Stimulated activated CD4-positive, alpha-beta T cell treated with anti-CD3 and anti-CD28 coated beads, TNF-alpha, amount 100 ng/mL, for 24 hours (primary cell): Measurements from ENCODE around the gene SCAPER.

ENCODE experiments used
- DNase-seq, 3 experiments: peaks; one replicate each; pipeline ENCODE4 v3.0.0-alpha.2; 2020; ENCODE audit warnings: low read depth in 3 of 3

SCAPER gene

DNA sequence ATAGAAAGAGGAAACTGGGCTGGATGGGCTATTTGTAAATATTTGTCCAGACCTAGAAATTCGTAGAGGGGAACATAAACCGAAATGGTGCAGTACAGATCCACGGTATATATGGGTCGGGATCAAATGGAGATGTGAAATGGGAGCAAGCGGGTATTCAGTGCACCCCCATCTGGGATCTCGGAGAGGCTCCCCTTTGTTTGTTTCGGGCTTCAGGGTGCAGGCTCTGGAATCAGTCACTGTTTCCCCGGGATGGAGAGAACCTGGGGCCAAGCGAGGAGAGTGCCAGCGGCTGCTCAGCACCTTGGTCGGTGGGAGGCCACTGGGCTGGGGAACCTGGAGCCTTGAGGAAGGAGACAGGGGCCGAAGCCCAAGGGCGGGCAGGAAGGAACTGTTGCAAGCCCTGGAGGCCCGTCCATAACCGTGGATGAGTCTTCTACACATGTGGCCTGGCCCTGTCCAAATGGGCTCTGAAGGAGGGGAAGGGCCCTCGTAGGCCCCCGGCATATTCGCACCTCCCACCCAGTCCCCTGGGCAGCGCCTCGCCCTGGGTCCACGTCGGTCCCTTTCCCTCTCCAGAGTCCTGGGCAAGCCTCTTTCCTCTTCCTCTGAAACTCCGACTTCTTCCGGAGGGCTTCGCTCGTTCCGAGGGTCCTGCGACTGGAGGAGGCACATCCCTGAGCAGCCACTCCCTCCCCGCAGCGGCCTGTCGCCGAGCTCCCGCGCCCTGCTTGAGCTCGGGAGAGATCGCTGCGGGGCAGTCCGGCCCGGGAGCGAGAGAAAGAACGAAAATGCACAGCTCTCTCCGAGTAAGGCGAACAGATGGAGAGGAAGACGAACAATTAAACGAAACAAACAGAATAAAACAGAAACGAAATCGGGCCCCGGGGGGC, 565.6 kb downstream of the SCAPER start:
- no peak for DNase-seq

DNA sequence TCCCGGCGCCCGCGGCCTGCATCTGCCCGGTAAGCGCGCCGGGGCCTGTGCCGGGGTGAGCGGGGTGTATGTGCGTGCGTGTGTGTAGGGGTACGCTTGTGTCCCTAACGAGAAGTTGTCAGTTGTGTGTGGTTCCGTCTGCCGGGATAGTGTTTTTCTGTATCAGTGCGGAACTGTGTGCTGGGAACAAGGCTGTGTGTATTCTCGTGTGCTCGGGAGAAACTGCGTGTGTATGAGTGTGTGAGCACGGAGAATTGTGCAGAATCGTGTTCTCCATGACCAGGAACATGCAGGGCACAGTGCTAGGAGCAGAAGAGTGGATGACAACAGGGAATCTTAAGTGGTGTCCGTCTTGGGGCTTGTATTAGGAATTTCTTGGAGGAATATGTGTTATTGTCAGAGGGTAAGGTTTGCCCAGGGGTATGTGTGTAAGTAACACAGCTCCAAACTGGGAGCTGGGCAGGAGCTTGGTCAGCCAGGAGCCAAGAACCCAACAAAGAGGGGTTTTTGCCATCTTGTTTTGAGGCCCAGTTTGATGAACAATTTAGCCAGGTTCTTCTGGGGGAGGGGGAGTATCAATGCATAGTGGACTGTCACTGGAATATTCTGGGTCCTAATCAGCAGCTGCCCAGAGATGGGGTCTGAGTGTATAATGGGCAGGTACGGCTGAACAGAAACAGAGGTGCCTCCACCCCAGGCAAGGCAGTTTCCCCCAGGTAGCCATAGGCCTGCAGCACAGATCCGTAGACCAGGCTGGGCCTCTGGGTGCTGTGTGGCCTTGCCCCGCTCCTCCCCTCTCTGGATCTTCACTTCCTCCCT, 566.4 kb downstream of the SCAPER start:
- no peak for DNase-seq

DNA sequence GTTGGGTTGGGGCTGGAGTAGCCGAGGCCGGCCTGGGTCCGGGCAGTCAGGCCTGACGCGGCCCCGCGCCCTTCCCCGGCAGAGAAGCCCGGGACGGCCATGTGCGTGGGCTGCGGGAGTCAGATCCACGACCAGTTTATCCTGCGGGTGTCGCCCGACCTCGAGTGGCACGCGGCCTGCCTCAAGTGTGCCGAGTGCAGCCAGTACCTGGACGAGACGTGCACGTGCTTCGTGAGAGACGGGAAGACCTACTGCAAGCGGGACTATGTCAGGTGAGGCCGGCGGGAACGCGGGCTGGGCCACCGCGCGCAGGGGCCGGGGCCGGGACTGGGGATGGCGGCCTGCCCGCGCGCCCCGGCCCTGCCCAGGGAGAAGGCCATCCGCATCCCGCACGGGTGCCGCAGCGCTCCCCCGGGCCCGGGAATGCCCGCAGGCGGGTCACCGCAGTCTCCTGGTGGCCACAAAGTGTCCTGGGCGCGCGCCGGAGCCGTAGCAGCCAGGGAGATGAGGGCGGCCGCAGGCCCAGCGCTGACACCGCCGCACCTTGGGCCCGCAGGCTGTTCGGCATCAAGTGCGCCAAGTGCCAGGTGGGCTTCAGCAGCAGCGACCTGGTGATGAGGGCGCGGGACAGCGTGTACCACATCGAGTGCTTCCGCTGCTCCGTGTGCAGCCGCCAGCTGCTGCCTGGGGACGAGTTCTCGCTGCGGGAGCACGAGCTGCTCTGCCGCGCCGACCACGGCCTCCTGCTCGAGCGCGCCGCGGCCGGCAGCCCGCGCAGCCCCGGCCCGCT, 567.2 kb downstream of the SCAPER start:
- no peak for DNase-seq

DNA sequence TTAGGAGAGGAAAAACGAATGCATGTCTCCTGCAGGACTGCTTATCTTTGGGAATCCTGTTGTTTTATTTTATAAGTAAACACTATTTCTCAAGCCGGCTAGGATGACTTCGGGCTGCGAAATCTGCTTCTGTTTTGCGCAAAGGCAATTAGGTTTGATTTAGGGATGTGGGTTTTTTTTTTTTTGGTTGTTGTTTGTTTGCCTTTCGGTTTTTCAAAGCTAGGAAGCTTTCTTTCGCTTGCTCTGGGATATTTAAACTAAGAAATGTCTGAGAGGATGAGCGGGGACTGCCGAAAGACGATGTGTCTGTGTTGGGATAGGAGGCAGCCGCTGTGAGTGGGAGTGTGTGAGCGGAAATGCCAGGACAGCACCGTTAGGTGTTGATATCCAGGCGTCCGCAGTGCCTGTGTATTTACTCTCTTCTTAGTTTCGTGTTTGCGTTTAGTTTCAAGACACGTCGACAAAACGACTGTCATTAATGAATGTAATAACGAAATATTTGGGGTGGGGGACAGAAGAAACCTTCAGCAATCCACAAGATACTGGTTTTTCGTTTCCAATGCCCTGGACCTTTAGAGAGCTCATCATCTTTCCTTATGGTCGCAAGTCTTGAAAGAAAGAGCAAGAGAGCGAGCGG, 568.0 kb downstream of the SCAPER start:
- no peak for DNase-seq

DNA sequence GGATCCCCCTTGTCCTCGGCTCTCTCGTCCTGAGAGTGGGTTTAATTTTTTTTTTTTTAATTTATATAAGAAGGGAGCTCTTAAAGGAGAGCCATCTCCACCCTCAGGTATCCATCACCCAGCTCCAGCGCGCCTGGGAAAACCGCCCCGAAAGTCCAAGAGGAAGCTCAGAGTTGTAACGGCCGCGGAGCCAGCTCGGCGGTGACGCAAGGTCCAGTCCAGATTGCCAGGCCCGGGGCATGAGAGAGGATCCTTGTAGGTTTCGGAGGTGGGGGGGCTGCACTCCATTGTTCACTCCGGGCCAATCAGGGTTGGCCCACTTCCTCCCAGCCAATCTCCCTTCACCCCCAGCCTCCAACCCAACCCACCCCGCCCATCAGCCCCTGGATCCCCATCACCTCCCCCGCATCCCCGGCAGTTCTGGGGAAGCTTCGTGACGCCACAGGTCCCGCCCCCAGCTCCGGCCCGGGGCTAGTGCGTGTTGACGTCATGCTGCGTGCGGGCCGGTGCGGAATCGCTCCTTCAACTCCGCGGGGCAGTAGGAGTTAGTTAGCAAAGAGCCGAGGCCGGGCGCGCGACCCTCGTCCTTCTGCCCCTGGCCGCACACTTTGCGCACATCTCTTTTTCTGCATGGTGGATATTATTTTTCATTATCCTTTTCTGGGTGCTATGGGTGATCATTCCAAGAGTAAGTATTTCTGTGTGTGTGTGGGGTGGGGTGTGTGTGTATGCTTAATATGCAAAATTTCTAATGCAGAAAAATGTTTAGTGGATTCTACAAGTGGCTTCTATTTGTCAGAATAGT, 568.7 kb downstream of the SCAPER start, which contains the start of gene ISL2:
TSS of gene ISL2 (plus strand) at position 520 of the 805 bp plus-strand sequence. CDS start at position 631, 111 bp downstream.
- DNase-seq: peak in 2 of 3 experiments; percentile 44 to 79

DNA sequence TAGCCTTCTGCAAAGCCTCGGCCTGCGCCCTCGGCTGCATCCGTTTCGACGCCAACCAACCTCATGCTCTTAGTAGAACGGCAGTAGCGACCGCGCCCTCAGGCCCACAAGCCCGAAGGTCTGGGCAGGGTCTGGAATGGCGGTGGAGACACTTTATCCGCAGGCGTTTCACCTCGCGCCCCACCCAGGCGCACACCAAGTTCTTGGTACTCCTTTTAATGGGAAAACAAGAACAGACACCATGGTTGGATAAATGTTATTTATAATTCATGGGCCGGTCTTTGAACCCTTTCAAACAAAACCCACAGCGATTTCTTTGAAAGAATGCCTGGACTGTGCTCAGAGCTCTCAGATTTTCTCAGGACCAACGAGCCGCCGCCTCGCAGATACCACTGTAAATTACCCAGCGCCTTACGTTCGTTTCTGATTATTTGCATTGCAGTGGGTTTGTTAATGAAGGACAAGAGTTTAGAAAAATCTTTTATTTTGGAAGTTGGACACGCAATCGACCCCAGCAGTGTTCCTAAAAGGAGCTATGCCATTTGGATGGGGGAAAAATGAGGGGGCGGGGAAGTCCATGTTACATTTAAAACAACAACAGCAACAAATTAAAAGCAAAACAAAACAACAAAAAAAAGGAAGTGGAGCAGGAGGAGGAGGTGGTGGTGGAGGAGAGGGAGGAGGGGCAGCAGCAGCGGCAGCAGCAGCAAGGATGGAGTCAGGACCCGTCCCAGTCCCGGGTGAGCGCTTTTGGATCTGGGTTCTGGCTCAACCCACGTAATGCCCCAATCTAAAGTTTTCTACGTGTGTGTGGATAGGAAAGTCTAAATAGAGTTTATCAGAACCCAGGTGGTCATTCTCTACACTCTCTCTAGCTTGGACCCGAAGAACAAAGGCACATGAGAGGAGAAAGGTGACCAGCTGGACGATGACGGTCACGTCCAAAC, 569.6 kb downstream of the SCAPER start:
- no peak for DNase-seq

DNA sequence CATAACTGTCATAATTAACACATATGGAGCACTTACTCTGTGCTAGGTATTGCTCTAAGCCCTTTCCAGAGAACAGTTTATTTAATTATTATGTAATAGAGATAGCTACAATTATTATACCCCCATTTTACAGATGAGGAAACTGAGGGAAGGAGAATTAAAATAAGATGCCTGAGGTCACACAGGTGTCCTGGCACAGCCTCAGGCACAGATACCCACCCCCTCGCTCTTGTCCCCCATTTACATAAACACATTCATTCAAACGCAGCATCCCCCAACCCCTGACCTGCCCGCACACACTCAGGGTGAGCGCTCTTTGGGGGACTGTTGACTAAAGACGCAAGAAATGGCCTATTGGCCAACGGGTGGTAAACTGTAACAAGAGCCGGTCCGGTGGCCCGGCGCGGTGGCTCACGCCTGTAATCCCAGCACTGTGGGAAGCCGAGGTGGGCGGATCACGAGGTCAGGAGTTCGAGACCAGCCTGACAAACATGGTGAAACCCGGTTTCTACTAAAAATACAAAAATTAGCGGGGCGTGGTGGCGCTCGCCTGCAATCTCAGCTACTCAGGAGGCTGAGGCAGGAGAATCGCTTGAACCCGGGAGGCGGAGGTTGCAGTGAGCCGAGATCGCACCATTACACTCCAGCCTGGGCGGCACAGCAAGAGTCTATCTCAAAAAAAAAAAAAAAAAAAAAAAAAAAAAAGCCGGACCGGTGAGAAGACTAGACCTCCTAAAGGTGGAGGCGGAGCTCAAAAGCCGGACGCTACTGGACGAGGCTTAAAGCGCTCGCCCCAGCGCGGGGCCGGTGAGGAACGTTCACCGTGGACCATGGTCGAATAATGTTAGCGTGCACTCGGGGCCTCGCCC, 570.5 kb downstream of the SCAPER start:
- DNase-seq: no peak

DNA sequence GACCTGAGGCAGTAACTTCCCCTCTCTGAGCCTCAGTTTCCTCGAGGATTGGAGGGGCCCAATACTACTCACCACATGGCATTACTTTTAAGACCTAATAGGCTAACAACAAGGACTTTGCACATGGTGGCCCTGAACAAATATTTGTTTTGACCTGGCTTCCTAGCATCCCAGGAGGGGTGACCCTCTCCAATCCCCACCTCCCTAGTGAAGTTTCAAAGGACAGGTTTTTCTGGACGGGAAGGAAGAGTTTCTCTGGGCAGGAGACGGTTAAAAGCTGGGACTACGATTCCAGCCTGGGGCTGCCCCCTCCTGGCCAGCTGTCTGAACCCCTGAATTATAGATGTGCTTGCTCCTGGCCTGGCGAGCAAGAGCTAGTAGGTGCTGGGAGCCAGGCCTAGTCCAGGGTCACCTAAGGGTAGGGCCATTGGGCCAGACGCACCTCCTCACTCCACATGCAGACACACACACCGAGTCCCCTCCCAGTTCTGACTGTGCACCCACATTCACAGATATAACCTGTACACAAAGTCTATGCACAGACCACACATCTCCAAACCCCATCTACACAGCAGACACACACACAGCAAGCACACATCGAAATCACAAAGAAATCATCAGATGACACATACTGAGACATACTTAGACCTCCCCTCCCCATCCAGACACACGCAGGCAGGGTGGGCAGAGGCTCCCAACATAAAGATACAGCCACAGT, 571.3 kb downstream of the SCAPER start:
- no peak for DNase-seq

DNA sequence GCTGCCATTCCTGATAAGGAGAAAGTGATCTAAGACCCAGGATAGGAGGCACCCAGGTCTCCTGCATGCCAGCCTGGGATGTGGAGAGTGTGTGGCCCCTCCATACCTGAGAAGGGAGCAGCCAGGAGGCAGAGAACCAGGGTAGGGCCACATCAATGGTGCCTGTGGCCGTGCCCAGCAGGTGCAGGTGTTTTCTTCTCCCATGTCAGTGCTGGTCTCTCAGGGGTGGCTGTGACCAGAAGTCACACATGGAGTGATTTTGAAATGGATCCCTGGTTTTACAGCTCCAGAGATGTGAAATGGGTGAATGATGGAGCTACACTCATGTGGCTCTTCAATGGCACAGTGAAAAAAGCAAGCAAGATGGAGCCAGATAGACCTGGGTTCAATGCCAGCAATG, 571.8 kb downstream of the SCAPER start:
- DNase-seq: no peak

DNA sequence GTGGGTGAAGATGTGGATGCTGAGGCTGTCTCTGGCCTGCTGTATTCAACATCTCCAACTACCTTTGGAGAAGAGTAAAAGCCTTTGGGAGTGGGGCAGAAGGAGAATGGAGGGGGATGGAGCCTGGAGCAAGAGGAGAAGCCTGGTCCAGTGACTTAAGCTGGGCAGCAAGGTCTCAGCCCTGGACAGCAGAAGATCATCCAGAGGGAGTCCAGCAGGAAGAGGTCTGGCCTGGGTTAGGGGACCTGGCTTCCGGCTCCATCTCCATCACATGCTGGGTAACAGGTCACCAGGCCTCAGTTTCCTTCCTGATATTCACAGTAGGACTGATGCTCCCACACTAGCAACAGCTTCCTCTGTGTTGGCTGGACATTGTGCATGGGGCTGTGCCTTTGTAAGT, 572.3 kb downstream of the SCAPER start:
- no peak for DNase-seq

DNA sequence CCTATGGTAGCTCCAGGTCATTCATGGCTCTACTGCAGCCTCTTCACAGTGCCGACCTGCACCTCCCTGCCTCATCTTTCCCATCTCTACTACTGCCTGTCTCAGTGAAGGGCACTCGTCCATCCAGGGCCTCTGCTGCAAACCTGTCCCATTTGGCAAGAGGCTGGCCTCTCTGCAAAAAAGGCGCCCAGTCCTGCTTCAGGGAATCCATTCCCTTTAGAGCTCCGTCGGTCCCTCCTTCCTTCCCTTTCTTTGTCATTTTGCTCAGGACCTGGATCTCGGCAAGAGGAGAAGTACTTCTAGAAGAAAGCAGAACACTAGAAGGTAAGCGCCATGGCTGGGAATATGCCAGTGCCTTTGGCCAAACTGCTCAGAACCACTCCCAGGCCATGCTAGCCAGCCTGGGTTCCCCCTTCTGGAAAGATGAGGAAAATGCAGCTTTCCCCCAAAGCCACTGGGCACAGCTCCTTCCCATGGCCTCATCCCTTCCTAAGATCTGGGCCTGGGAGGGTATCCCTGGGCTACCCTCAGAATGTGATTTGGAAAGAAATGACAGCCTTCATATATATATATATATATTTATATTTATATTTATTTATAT, 575.0 kb downstream of the SCAPER start:
- no peak for DNase-seq

DNA sequence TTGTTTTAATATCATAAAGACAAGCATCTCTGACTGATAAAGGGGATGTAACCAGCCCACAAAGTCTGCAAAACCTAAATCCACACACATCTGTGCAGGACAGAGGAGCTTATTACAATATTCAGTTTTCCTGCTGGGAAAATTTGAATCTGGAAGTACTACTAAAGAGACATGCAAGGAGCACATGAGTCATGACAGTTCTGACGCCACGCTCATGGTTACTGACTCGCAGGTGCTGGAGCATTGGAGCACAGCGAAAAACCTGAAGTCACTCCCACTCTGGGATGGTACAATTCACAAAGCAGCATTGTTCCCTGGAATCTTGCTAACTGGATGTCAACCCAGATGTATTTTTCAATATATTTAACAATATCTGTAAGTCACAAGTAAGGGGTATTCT, 576.2 kb downstream of the SCAPER start:
- DNase-seq: no peak

DNA sequence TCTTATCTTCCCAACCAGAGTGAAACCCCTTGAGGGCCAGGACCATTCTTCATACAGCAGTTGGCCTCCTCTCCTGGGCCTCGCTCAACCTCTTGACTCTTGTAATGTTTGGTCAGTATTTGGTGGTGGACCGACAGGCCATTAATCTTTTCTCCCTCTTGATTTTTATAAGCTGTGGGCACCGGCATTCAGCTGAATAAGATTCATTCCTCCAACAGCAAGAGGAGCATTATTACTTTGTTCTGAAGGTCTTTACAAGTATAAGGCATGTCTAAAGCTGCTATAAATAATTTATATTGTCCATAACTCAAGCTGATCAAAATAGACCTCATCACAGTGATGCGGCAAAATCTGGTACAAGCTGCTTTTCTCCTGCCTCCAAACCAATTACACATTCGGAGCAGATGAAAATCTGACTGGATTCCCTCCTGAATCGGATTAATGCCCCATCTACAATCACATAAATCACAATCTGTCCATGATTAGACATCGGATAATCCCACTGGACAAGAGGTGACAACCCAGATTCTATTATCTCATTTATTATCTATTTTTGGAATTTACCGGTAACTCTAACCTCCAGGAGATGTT, 576.9 kb downstream of the SCAPER start:
- no peak for DNase-seq

DNA sequence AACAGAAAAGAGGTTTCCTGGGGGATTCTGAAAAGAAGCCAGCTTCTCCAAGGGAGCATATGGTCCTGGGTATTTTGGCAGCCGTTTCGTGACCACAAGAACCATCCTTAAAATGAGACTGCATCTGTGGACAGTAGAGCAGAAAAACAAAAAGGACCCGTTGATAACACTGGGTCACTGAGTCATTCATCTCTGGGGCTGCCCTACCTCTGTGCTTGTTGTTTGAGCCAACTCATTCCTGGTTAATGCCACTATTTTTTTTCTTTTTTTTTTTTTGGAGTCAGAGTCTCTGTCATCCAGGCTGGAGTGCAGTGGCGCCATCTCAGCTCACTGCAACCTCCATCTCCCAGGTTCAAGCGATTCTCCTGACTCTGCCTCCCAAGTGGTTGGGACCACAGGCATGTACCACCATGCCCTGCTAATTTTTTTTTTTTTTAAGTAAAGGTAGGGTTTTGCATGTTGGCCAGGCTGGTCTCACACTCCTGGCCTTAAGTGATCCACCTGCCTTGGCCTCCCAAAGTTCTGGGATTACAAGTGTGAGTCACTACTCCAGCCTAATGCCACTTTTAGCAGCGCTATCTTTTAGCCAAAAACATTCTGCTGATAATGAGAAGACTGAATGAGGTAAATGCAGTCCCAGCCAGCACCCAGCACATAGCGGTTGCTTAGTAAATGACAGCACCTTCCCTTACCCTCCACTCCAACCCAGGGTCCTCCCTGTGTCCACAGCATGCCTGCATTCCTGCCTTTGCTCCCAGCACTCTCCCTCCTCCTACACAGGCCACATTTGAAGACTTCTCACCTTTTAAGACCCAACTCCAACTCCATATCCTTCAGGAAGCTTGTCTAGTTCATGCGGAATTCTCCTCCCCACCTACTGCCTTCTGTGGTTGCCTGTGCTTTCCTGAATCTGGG, 577.7 kb downstream of the SCAPER start:
- DNase-seq: no peak

DNA sequence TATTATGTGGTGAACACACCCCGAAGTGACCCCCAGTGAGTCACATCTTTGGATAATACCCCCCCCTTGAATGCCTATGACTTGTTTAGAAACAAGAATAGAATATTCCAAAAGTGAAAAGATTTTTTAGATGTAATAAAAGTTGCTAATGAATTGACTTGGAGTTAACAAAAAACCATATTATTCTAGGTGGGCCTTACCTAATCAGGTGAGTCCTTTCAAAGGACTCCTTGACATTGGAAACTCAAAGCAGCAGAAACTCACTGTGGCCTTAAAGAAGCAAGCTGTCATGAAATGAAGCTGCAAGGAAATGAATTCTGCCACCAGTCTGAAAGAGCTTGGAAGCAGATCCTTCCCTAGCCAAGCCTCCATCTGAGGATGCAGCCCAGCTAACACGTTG, 579.4 kb downstream of the SCAPER start:
- no peak for DNase-seq

DNA sequence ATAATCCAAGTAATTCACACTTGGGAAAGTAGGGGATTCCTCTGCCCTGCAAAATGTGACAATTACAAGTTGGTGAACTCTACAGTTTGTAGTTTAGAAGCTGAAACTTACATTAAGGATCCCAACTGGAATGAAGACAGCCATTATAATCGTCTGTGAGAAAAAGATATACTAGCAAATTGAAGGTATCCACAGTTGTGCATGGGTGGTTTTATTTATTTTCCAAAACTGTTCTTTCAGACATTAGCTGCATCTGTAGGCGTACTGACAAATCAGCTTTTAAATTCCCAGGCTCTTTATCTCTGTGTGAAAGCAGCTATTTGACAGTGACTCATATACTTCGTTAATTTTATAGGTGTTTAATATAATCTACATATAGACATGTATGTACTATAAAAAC, 581.1 kb downstream of the SCAPER start:
- DNase-seq: no peak
